GM12872 (cell line): ENCODE data around the gene ITLN1.

ENCODE experiments used
- TF ChIP-seq, protein P1 (sequence below): IDR thresholded peaks from 3 replicates; pipeline ENCODE4 v1.5.1; 2011; ENCODE audit warnings: low read depth, mild to moderate bottlenecking, low read length, moderate library complexity; ENCODE audit not compliant: insufficient read depth

Gene ITLN1

DNA sequence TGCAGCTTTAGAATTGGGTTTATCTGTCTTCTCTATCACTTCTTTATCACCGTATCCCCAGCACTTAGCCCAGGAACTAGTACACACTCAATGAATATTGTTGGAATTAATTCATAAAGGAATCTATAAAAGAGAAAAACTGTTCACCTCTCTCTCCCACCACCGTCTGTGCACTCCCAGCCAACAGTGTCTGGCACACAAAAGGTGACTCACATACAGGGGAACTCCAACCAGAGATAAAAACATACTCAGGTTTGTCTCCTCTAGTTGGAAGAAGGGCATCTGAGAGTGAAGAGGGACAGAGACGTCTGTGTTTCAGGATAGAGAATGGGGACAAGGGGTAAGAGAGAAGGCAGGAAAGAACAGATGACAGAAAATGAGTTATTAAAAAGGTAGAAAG is 10.0 kb downstream of the ITLN1 start:
- TF ChIP-seq, protein P1, sequence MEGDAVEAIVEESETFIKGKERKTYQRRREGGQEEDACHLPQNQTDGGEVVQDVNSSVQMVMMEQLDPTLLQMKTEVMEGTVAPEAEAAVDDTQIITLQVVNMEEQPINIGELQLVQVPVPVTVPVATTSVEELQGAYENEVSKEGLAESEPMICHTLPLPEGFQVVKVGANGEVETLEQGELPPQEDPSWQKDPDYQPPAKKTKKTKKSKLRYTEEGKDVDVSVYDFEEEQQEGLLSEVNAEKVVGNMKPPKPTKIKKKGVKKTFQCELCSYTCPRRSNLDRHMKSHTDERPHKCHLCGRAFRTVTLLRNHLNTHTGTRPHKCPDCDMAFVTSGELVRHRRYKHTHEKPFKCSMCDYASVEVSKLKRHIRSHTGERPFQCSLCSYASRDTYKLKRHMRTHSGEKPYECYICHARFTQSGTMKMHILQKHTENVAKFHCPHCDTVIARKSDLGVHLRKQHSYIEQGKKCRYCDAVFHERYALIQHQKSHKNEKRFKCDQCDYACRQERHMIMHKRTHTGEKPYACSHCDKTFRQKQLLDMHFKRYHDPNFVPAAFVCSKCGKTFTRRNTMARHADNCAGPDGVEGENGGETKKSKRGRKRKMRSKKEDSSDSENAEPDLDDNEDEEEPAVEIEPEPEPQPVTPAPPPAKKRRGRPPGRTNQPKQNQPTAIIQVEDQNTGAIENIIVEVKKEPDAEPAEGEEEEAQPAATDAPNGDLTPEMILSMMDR: no peak

DNA sequence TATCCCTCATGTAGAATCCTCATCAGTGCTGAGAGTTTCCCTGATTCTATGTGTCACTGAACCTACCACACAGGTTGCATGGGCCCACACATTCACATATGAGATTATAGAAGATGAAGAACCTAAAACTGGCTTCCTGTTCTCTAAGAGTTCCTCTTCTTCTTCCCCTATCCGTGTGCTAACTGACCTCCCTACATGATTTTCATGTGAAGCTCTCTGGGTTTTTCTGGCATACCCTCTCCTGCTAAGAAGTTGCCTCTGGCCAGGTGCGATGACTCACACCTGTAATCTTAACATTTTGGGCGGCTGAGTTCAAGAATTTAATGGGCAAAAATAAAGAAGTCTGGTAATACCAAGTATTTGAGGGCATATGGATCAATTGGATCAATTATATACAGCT is 16.8 kb downstream of the ITLN1 start:
- TF ChIP-seq, protein P1: no peak

DNA sequence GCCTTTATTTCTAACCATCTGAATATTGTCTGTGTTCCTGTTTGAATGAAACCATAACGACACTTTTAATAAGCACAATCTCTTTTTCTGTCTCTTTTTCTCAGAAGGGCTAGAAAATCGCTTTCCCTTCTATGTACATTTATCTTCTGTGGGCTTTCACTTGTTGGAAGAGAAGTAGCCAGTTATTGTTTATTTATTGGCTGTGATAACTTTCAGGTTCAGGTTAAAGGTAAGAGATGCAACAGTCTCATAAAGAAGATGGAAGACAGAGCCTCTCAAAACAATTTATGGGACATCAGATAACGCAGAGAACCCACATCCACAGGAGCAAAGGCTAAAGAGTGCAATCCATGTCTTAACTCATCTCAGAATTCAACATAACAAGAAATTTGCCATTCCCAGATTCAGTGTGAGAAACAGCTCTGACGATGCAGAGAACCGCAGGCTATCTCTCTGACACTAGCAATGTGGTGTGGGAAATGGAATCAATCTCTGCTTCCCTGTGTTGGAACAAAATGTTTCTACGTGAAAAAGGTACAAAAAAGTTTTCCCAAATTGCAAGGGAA is 18.2 kb downstream of the ITLN1 start:
- TF ChIP-seq, protein P1: no peak

DNA sequence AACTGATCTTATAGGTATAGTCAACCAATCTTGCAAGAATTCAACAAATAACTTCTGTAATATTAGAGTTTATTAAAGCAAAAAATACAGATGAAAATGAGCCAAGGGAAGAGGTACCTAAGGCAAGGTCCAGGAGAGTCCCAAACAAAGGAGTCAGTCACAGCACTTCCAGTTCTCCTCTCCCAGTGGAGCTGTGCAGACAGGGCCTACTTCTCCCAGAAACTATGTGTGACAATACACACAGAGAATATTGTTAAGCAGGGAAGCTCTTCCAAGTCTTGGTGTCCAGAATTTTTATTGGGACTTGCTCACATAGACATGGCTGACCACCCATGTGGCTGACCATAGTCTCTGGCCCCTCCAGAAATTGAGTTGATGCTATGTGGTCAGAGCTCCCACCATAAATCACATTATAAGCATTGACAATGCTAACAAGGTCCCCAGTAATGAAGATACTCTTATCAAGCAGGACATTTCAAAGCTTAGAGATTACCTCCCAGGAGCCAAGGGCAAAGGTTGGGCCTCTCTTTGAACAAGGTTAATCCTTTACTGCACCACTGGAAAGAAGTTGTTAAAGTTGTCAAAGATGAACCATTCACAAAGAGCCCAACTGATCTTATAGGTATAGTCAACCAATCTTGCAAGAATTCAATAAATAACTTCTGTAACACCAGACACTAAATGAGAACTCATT is 18.8 kb downstream of the ITLN1 start:
- TF ChIP-seq, protein P1: no peak

DNA sequence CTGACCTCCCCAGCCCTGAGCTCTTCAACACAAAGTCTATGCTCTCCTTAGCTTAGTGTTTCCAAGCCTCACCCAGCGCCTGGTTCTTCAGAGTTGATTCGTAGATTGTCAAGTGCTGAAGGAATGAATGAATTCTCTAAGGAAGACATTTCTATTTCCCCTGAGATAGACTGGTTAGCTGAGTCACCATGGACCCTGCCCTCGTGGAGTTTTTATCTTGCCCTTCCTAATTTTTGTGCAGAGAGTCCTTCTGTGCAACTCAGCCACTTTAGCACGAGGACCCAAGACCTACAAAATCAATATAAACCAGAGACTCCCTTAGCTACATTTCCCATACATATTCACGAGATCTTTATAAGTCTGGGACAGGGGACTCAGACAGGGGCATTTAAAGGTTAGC is 19.6 kb downstream of the ITLN1 start:
- TF ChIP-seq, protein P1: no peak

DNA sequence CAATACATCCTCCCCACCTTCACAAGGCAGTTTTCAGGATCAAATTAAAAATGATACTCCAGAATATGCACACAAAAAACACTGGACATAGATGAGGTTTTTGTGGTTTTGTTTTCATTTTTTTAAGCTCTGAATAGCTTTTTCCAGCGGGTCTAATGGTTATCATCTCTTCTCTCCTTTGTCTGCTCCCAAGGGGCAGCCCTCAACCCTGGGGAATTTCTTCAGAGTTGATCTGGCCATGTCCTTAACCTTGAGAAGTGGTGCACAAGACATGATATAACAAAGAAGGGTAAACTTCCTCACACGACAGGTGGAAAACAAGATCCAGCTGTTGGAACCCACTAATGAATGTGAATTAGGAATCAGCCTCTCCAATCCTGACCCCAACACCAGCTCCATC is 20.8 kb downstream of the ITLN1 start:
- TF ChIP-seq, protein P1: no peak

DNA sequence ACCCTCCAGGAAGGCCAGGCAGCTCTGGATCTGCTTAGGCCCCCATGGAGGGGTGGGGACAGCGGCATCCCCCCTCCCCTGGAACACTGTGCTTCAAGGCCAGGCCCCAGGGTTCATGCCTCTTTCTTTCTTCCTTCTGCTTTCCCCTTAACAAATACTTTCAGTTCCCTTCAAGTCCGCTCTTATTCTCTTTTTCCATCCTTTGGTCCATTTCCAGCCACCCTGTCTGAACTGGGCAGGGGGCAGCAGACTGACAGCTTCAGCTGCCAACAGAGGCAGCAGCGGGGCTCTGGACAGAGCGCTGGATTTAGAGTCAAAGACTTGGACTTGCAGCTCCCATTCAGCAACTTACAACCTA is 21.2 kb downstream of the ITLN1 start:
- TF ChIP-seq, protein P1: no peak
